ENCODE data around the gene NBEAL2.
"Not testable (repeated sequence)": the region's sequence is repeated elsewhere in the genome, so short reads cannot be mapped to it uniquely, and the experiment has no call there.

NBEAL2 gene

DNA sequence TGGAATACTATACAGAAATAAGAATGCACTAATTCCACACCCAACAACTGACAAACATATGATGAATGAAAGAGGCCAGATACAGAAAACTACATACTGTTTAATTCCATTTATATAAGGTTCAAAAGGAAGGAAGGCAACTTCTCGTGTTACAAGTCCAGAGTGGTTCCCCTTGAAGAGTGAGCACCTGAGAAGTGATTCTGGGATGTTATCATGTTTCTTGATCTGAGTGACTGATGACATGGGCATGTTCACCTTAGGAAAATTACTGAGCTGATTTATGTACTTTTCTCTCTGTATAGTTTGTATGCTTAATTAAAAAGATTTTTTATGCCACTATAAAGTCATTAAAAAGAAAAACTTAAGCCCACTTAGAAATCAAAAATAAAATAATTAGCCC, 16.5 kb upstream of the NBEAL2 start:
- DNase-seq, result no peak

DNA sequence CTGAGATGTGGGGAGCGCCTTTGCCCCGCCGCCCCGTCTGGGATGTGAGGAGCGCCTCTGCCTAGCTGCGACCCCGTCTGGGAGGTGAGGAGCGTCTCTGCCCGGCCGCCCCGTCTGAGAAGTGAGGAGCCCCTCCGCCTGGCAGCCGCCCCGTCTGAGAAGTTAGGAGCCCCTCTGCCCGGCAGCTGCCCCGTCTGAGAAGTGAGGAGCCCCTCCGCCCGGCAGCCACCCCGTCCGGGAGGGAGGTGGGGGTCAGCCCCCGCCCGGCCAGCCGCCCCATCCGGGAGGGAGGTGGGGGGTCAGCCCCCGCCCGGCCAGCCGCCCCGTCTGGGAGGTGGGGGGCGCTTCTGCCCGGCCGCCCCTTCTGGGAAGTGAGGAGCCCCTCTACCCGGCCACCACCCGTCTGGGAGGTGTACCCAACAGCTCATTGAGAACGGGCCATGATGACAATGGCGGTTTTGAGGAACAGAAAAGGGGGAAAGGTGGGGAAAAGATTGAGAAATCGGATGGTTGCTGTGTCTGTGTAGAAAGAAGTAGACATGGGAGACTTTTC, 15.4 kb upstream of the NBEAL2 start:
- DNase-seq, result not testable (repeated sequence)

DNA sequence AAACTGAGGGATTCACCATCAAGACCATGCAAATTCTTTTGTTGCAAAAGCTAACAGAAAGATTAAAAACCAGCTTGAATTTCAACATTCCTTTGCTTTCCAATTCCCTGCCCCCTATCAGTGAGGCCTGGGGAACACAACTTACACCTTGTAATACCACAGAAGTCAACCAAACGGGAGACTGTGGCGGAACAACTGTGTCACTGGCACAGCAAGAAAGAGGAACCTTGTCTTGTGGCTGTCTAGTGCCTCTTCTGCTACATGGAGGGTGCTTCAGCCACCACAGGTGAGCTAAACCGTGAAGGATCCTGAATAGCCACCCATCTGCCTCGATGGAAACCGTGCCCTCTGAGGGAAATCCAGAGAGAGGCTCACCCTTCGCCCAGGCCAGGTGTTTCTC, 14.3 kb upstream of the NBEAL2 start:
- DNase-seq, result no peak

DNA sequence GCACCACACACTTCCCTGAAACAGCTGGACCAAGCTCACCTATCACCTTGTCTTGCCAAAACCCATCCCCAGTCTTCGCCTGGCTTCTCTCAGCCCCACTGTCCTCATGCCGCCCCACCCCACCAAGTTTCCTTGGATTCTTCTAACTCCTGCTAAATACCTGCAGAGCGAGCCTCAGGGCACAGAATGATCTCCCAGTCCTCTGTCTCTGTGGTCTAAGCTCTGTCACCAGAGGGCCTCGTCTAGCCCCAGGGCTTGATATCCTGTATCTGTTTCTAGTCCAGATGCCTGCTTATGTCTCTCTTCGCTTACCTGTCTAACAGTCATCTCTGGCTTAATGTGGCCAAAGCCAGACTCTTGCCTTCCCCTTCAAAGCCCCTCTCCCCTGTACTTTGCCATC, 12.7 kb upstream of the NBEAL2 start:
- no peak for DNase-seq

DNA sequence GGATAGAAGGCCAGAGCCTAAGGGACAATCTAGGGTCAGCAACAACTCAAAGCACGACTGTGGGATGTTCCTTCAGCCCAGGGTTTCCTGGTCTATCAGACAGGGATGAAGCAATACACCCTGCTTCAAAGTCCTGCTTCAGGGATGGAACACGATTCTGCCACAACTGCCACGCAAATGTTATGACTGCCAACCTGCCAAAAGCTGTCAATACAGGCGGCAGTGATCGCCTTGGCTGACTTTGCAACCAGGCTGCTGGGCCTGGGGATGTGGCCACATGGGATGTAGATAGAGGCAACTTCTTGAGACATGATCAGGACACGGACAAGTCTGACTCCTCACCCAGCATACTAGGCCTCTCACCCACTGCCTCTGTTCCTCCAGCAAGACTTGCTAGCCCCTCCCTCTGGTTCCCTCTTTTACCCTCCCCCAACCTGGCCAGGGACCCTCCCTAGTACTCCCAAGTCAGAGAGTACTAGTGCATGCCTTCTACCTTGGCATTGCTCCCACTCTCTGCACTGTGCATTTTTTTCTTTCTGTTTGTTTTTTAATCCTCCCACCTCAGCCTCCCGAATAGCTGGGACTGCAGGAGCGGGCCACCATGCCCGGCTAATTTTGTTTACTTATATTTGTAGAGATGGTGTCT, 10.6 kb upstream of the NBEAL2 start:
- no peak for DNase-seq

DNA sequence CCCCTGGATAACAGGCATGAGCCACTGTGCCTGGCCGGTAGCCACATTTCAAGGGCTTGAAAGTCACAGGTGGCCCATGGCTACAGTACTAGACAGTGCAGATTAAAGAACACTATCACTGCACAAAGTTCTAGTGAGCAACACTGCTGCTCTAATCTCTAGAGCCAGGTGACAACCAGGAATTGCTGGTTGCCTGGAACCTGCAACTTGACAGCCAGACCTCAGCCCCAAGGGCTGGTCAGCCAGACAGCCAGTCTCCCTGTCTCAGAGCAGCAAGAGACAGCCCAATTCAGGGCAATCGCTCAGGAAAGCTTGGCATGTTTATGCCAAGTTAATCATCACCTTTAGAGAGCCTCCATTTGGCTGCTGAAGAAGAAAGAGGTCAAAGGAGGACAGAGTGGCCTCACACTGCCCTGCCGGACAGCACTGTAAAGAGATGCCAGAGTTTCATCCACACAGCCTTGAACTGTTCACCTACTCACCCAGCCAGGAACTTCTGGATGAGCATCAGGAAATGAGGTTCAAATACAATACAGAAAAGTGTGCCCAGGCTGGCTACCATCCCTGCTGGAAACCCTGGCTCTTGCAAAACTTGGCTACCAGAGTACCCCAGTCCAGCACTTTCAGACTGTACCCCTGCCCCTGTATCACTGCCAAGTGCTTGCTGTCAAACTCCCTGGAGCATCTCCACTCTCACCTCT, 8.9 kb upstream of the NBEAL2 start:
- DNase-seq, result no peak

DNA sequence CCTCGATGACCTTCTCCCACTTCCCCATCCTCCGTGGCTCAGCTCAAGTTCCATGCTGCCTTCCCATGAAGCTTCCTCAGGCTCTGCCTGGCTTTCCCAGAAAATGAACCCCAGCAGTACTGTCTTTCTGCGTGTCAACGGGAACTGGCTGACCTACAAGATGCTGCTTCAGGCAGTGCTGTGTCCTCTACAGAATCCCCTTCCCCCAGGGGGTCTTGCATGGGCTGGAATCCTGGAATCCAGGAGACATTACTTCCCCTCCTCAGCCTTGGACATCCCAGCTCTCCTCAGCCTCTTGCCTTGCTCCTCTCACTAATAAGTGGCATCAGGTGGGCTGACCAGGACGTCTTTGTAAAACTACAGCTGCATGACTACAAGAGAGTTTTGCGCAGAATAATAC, 8.3 kb upstream of the NBEAL2 start:
- DNase-seq, result no peak

DNA sequence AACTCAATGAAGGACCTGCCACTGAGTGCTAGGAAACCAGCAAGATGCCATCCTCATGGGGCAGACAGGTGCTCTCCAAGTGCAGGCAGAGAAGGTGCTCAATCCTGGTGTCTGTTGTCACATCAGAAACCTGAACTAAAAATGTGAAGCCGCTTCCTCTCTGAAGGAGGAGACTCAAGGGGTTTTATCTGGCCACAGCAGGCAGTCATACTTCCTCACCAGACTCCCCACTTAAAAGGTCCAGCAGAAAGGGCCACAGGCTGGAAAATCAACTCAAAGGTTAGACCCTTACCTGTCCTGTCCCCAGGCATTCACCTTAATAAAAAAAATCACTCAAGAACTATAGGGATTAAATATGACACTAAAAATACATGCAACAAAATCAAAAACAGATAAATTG, 7.7 kb upstream of the NBEAL2 start:
- no peak for DNase-seq

DNA sequence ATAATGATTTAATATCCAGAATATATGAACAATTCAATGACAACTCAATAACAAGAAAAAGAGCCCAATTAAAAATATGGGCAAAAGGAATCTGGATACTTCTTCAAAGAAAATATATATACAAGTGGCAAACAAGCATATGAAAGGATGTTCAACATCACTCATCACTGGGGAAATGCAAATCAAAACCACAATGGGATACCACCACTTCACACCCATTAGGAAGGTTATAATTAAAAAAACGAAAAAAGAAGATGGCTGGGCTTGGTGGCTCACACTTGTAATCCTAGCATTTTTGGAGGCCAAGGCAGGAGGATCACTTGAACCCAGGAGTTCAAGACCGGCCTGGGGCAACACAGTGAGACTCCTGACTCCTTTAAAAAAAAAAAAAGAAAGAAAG, 7.1 kb upstream of the NBEAL2 start:
- DNase-seq, result no peak

DNA sequence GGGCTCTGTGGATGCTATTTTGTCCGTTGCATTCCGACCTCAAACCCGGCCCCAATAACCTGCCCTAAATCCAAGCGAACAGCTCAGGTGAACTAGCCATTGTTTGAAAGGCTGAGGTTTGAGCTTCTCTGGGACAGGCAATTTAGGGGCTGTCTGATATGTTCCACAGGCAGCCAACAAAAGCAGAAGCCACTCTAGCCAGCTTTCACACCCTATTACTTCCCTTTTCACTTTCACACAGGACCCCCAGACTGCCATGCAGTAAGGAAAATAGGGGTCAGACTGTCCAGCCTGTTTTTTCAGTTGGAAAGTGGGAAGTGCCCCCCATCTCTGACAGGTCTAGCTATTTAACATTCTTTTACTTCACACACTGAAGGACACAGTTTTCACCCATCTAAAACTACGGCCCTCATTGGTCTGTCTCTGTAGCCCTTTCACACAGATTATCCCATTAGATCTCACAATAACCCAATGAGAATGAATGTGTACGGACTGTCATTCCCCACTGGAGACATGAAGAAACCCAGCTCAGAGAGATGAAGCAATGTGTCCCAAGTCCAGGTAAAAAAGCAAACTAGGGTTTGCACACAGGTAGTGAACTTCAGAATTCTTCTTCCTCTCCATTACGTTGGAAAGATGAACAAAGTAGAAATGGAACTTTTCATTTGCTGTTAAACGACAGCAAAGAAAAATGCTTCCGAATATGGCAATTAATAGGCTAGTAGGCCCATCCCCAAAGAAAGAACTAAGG, 4.9 kb upstream of the NBEAL2 start:
- DNase-seq, result no peak

DNA sequence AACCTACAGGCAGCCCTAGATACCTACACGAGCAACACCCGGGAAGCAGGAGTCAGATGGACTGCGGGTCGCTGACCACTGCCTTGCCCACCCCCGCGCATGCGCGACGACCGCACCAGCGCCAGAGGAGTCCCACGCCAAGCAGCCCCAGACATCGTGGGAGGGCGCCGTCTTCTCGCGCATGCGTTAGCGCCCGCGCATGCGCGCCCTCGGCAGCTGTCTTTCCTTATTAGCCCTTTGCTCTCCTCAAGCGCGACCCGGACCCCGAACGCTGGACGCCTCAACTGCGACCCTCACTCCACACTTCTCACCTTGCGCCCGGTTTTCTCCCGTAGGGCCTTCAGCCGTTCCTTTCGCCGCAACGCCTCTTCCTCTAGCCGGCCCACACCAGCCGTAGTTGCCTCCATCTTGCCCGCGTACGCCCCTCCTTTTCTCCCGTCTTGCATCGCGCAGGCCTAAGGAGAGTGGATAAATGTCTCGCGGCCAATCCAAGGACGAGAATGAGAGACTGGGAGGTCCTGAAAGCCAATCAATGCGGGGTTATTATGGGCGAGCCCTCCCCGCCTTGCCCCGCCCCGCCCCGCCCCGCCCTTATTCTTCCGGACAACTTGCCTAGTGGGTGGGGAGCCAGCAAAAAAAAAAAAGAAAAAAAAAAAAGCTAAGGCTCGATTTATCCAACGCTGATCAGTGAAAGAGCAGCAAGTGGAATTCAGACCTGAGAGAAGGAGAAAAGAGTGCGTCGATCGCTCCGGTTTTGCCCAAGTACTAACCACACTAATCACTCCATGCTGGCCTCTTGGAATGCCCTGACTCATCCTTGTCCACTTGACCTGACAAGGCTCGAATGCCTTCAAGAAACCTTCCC, 2.9 kb upstream of the NBEAL2 start, which contains the start of gene CCDC12:
Gene CCDC12, minus strand, starts transcription at position 420 of the 865 bp plus-strand sequence. Its CDS starts 13 bp downstream, at position 407.
- DNase-seq, result peak; percentile 99

DNA sequence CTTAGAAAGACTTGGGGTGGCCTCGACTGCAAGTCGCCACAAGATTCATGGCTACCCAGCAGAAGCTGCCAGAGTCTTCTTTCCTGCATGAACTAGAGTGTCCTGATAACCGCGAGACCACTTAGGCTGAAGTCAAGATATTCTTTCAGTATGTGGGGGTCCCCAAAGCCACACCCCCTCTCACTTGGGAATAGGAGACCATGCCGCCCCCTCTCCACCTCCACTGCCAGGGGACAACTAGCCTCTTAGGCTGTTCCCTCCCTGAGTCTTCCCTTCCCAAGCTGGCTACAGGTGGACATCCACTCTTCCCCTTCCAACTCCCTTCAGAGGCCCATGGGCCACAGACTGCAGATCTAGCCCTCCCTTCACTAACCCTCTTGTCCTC, 1.7 kb upstream of the NBEAL2 start:
- DNase-seq, result no peak

DNA sequence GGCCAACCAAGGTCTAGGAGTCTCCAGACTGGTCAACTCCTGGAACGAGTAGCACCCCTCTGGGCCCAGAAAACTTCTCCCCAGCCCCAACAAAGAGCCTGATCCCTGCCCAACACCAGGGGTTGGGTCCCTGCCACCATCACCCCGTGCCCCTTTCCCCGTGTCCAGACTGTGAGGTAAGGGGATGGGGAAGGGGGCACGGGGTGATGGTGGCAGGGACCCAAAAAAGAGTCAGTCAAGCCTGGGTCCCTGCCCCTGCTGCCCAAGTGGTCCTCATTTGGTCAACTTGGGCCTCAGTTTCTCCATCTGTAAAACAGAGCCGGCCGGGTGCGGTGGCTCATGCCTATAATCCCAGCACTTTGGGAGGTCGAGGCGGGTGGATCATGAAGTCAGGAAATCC, 1.1 kb upstream of the NBEAL2 start:
- no peak for DNase-seq

DNA sequence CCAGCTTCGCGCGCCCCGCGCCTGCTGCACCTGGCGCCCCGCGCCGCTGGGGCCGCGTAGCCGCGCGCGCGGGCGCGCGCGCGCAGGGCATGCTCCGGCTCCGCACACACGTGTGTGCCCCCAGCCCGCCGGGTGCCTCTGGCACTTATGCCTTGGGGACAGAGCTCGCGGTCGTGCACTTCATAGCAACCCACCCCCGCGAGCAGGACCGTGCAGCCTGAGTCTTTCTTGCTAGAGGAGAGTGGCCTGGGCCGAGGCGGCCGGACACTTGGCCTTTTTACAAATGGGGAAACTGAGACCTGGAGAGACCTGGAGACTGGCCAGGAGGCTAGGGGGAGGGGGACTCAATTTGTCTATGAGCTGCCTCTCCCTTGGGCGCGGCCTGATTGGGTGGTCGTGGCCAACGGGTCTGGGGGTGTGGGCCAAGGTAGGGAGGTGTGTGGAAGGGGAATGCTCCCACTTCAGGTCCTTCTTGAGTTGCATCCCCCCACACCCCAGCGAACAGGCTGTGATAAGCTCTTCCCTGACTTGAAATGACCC, 562 bp downstream of the NBEAL2 start:
- DNase-seq, result no peak

DNA sequence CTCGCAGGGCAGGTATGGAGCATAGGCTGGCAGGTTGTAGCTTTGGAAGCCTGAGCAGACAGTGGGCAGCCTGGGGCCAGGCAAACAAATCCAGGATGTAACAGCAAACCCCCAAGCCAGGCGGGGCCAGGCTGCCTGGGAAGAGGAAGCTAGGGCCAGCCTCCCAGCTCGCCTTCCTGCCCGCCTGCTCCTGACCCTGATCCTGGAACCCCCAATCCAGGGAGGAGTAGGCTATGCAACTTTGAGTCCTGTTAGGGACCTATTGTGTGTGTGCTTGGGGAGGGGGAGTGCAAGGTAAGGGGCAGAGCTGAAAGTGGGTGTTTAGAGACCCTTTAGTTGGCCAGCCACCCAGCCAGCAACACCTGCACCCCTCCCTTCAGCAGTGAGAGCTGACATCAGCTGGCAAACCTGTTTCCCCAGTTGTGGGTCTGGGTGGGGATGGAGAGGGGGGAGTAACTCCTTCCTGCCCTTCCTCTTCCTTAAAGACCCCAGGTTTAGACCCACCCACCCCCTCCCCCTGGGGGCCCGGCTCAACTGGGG, 2.5 kb downstream of the NBEAL2 start:
- no peak for DNase-seq

DNA sequence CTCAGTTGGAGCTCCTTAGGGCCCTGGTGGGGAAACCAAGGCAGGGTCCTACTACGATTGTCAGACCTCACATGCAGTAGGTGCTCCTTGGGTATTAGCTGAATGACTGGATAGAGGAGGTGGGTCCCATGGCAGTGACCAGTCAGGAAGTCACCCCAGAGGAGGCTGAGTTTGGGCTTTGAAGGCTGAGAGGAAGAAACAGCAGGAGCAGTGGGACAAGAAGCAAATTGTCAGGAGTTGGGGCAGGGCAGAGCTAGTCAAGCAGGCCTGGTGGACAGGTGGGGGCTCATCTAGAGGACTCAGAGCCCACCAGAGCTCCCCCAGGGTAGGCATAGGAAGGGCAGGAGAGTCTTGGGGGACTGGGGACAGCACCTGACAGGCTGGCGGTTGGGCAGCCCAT, 3.1 kb downstream of the NBEAL2 start:
- DNase-seq, result no peak

DNA sequence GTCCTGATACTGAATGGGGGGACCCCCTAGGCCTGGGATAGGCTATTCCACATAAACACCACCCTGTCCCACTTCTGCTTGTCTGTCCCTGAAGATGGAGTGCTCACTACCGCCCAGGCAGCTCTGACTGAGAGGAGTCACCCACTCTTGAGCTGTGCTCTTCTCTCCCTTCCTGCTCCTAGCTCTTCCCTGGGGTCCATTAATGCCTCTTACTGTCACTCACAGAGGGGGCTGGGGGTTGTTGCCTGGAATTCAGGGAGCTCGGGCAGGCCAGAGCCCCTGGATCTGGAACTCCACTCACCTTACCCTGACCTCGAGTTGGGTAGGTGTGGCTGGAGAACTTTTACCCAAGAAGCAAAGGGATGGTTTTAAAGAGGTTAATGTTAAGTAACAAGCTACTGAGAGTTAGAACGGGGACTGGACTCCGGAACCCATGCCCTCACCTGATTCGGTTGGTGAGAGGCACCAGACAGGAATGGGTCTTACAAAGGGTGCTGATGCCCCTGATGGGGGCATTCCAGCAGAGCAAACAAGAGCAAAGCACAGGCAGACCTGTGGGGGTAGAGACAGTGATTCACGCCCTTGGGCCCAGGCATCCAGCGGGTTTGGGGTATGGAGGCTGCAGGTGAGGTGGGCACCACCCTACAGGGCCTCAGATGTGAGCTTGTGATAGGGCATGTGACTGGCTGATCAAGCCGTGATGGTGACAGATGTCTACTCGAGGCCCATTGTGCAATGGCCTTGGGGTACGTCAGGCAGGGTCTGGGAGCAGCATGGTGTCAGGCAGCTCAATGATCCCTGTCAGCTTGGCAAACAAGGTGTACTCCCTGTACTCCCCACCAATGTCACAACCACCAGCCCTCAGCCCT, 5.4 kb downstream of the NBEAL2 start:
- no peak for DNase-seq

DNA sequence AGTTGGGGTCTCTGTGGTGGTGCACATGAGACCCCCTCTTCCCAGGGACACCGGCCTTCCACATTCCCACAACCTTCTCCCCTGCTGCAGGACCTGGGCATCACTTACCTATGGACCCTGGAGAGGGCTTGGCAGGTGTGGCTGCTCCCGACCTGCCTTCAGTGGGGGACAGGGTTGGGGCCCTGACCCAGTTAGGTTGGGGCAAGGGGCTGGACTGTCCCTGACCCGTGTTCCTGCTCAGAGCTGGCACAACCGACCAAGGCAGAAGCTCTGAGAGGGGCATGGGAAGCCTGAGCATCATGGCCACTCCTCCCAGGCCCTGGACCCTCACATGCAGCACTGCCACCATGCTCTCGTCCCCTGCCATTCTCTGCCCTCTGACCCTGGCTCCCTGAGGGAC, 6.1 kb downstream of the NBEAL2 start:
- DNase-seq, result no peak

DNA sequence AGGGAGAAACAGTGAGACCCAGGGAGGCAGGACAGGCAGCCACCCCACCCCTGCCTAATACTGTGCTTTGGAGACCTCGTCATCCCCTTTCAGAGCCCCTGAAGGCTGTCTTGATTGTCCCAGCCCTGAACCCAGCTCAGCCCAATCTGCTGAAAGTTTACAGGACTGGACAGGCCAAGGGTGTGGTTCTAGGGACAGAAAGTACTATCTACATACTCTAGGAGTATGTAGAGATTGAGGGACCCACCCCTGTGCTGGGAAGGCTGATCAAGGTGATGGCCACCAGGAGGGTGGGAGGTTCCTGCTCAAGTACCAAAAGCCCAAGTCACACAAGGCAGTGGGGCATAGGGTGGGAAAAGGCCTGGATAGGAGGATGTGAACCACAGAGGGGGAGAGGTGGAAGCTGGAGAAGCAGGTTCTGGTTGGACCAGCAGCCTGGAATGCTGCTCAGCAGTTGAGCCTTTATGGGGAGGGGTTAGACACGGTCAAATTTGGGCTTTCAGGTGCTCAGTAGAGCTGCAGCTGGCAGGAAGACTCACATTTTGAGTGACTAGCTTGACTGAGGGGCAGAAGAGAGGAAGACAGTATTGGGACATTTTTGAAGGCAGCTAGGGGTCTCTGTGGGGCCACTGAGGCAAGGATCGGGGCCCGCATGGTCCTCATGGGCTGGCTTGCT, 6.7 kb downstream of the NBEAL2 start:
- no peak for DNase-seq

DNA sequence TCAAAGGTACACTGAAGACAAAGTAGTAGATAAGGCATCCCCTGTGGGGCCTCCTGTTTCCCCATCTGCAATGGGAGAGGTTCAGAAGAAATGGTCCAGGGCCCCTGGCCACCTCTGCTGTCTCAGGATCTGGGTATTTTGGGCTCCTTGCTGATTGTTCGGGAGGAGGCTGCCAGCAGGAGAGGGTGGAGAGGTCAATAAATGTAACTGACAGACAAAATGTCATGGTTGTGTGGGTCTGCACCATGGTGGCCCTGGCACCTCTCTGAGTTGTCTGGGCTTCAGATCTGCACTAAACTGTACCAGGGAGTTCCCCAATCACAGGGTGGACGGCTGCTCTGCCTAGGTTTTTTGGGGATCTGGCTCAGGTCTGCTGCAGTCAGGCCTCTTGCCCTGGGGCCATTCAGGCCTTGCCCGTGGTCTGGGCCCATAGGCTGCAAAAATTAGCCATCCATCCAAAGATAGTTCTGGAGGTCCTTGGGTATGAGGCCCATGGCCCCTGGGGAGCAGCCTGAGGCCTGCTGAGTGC, 7.4 kb downstream of the NBEAL2 start:
- no peak for DNase-seq
